Iris pigment epithelial cell (primary cell): Measurements from ENCODE around the gene CD22.

ENCODE experiments used
- DNase-seq: peaks from one replicate; pipeline ENCODE4 v3.0.0-alpha.2; 2011; ENCODE audit warnings: low read depth

CD22 gene

GRCh38 chr19:35388277-35389054, 59.5 kb downstream of the CD22 start:
- DNase-seq: no peak

DNA sequence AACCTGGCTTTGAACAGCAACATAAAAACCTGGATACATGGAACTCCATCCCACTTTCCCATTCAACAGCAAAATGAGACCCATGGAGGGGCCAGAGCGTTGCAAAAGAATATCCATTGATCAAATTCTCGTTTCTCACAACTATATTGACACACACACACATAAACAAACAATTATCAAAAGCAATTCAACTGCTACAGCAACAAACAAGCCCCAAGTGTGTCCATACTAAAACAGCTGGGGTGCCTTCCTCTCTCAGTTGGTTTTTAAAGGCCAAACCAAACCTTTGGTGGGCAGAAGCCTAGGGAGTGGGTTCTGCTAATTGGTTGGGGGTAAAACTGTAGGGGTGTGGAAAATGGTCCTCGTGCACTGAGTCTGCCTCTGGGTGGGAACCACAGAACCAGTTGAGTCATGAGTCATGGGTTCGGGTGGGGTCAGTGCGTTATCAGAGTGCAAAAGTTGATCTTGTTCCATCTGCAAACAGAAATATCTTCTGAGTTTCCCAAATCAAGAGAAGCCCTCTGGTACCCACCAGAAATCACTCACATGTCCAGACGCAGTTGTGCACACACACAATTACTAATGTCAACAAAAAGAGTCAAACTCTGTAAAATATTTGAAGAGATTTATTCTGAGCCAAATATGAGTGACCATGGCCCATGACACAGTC, 60.3 kb downstream of the CD22 start:
- no peak for DNase-seq

GRCh38 chr19:35392742-35393715, 64.0 kb downstream of the CD22 start:
- no peak for DNase-seq

- no peak for DNase-seq
These were observed 66.6 kb downstream of the CD22 start for GRCh38 chr19:35395382-35396199.

DNA sequence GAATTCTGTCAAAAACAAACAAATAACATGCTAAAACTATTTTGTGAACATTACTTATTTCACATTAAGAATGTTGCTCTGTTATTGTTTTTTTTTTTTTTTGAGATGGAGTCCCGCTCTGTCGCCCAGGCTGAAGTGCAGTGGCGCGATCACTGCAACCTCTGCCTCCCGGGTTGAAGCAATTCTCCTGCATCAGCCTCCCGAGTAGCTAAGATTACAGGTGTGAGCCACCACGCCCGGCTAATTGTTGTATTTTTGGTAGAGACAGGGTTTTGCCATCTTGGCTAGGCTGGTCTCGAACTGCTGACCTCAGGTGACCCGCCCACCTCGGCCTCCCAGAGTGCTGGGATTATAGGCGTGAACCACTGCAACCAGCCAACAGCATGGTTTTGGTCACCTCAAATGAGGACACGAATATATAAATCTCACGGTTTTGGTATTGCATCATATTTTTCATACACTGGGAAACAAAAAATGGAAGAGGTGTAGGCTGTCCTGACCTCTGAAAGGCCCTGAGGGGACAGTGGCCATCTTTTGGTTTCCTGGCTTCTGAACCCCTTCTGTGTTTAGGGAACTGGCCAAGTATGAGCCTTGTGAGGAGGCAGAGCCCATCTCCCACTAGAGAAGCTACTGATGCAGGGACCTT, 67.4 kb downstream of the CD22 start:
- DNase-seq: no peak
